Measurements from ENCODE around the gene CERCAM. TPM values are rescaled to one million over a fixed set of nuclear protein-coding genes. Genes with fewer than 3 reads are reported as not detected.

CERCAM gene
- polyA plus RNA-seq, 2 of the 4 experiments (the other 2 are of a cell fraction) = 16.5 to 28.5 TPM

Other genes starting within 250 kb of the CERCAM start
- 39.2 and 50.3 TPM in 2 replicates for gene CIZ1, start 229.3 kb upstream of the CERCAM start, polyA plus RNA-seq (2011; rRNA removed)
- gene CIZ1, start 229.3 kb upstream of the CERCAM start, polyA plus RNA-seq (2017; fragmentation: RNase III; extraction: RNeasy Plus Mini Kit Qiagen cat#74134 plus additional on column Dnase treatment) = 83.0 to 93.6 TPM (median 92.5 TPM) in 3 replicates
- 60.2 and 70.7 TPM in 2 replicates for gene DNM1, start 217.5 kb upstream of the CERCAM start, polyA plus RNA-seq (2011; rRNA removed)
- 99.8 to 139 TPM (median 136 TPM) in 3 replicates for gene DNM1, start 217.5 kb upstream of the CERCAM start, polyA plus RNA-seq (2017; fragmentation: RNase III; extraction: RNeasy Plus Mini Kit Qiagen cat#74134 plus additional on column Dnase treatment)
- 55.3 and 61.9 TPM in 2 replicates for gene GOLGA2, start 144.8 kb upstream of the CERCAM start, polyA plus RNA-seq (2011; rRNA removed)
- 53.9 to 63.2 TPM (median 60.1 TPM) in 3 replicates for gene GOLGA2, start 144.8 kb upstream of the CERCAM start, polyA plus RNA-seq (2017; fragmentation: RNase III; extraction: RNeasy Plus Mini Kit Qiagen cat#74134 plus additional on column Dnase treatment)
- gene SWI5, start 144.6 kb upstream of the CERCAM start, polyA plus RNA-seq (2011; rRNA removed) = 66.8 and 67.6 TPM in 2 replicates
- 45.3 to 49.3 TPM (median 45.6 TPM) in 3 replicates for gene SWI5, start 144.6 kb upstream of the CERCAM start, polyA plus RNA-seq (2017; fragmentation: RNase III; extraction: RNeasy Plus Mini Kit Qiagen cat#74134 plus additional on column Dnase treatment)
- 29.0 and 43.4 TPM in 2 replicates for gene TRUB2, start 98.4 kb upstream of the CERCAM start, polyA plus RNA-seq (2011; rRNA removed)
- 35.3 to 39.0 TPM (median 38.7 TPM) in 3 replicates for gene TRUB2, start 98.4 kb upstream of the CERCAM start, polyA plus RNA-seq (2017; fragmentation: RNase III; extraction: RNeasy Plus Mini Kit Qiagen cat#74134 plus additional on column Dnase treatment)
- 32.5 and 38.0 TPM in 2 replicates for gene COQ4, start 98.0 kb upstream of the CERCAM start, polyA plus RNA-seq (2011; rRNA removed)
- gene COQ4, start 98.0 kb upstream of the CERCAM start, polyA plus RNA-seq (2017; fragmentation: RNase III; extraction: RNeasy Plus Mini Kit Qiagen cat#74134 plus additional on column Dnase treatment) = 41.3 to 42.8 TPM (median 42.4 TPM) in 3 replicates
- gene SLC27A4, start 80.3 kb upstream of the CERCAM start, polyA plus RNA-seq (2011; rRNA removed) = 14.5 and 14.9 TPM in 2 replicates
- gene SLC27A4, start 80.3 kb upstream of the CERCAM start, polyA plus RNA-seq (2017; fragmentation: RNase III; extraction: RNeasy Plus Mini Kit Qiagen cat#74134 plus additional on column Dnase treatment) = 26.1 to 27.0 TPM (median 26.4 TPM) in 3 replicates
- gene URM1, start 49.5 kb upstream of the CERCAM start, polyA plus RNA-seq (2011; rRNA removed) = 43.6 and 61.6 TPM in 2 replicates
- gene URM1, start 49.5 kb upstream of the CERCAM start, polyA plus RNA-seq (2017; fragmentation: RNase III; extraction: RNeasy Plus Mini Kit Qiagen cat#74134 plus additional on column Dnase treatment) = 49.5 to 50.6 TPM (median 49.7 TPM) in 3 replicates
- gene ODF2, start 35.1 kb downstream of the CERCAM start, polyA plus RNA-seq (2011; rRNA removed) = 22.9 and 24.7 TPM in 2 replicates
- 29.6 to 32.0 TPM (median 30.5 TPM) in 3 replicates for gene ODF2, start 35.1 kb downstream of the CERCAM start, polyA plus RNA-seq (2017; fragmentation: RNase III; extraction: RNeasy Plus Mini Kit Qiagen cat#74134 plus additional on column Dnase treatment)
- gene GLE1, start 83.9 kb downstream of the CERCAM start, polyA plus RNA-seq (2011; rRNA removed) = 41.2 and 49.2 TPM in 2 replicates
- 30.2 to 31.5 TPM (median 30.3 TPM) in 3 replicates for gene GLE1, start 83.9 kb downstream of the CERCAM start, polyA plus RNA-seq (2017; fragmentation: RNase III; extraction: RNeasy Plus Mini Kit Qiagen cat#74134 plus additional on column Dnase treatment)
- 122 and 144 TPM in 2 replicates for gene SPTAN1, start 131.7 kb downstream of the CERCAM start, polyA plus RNA-seq (2011; rRNA removed)
- gene SPTAN1, start 131.7 kb downstream of the CERCAM start, polyA plus RNA-seq (2017; fragmentation: RNase III; extraction: RNeasy Plus Mini Kit Qiagen cat#74134 plus additional on column Dnase treatment) = 104 to 128 TPM (median 107 TPM) in 3 replicates
- 57.3 and 62.8 TPM in 2 replicates for gene DYNC2I2, start 236.0 kb downstream of the CERCAM start, polyA plus RNA-seq (2011; rRNA removed)
- 113 to 117 TPM (median 114 TPM) in 3 replicates for gene DYNC2I2, start 236.0 kb downstream of the CERCAM start, polyA plus RNA-seq (2017; fragmentation: RNase III; extraction: RNeasy Plus Mini Kit Qiagen cat#74134 plus additional on column Dnase treatment)